T1000 (cell line): Measurements from ENCODE around the gene ROPN1B.

Experiments
- DNase-seq: peaks from one replicate; lab custom pipeline; 2025; ENCODE audit warnings: mixed read lengths; lab: John Stamatoyannopoulos, UW

Gene ROPN1B

GRCh38 chr3:126003447-126004190, 34.6 kb downstream of the ROPN1B start:
- no peak for DNase-seq

DNA sequence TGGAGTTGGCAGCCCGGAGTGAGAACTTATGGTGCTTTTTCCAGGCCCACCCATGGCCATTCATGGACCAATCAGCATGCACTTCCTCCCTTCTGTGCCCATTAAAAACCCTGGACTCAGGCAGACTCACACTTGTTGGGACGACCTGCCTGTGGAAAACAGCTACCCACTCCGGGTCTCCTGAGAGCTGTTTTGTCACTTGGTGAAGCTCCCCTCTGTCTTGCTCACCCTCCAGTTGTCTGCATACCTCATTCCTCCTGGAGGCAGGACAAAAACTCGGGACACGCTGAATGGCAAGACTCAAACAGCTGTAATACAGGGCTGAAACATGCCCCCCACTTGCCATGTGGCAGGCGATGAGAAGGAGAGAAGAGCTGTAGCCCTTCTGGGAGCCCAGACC, 35.2 kb downstream of the ROPN1B start:
- no peak for DNase-seq

DNA sequence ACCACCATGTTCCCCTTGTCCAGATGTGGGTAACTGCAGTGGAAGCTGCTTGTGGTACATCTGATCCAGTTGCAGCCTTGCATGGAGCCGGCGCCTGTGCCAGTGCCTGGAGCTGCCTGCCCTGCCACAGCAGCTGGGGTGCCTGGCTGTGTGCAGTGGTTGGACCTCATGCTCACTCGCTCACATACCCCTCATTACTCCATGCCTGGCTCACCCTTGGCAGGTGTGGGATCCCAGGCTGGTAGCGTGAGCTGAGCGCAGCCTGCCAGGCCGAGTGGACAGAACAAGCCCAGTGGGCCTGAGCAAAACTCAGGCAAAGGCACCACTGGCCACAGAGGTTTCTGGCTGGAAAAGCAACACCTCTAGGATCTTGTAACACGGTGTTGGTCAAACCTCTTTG, 35.7 kb downstream of the ROPN1B start:
- no peak for DNase-seq

- DNase-seq = no peak
Measured at GRCh38 chr3:126005951-126006350, 37.0 kb downstream of the ROPN1B start.

DNA sequence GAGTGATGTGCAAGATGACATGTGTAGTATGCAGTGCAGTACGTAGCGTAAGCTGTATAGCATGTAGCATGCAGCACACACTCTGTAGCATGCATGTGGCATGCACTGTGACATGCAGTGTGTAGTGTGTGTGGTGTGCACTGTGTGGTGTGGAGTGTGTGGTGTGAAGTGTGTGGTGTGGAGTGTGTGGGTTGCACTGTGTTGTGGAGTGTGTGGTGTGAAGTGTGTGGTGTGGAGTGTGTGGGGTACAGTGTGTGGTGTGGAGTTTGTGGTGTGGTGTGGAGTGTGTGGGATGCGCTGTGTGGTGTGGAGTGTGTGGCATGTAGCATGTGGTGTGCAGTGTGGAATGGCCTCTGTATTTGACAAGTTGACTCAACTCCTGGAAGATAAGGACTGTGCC, 39.2 kb downstream of the ROPN1B start:
- DNase-seq = no peak

DNA sequence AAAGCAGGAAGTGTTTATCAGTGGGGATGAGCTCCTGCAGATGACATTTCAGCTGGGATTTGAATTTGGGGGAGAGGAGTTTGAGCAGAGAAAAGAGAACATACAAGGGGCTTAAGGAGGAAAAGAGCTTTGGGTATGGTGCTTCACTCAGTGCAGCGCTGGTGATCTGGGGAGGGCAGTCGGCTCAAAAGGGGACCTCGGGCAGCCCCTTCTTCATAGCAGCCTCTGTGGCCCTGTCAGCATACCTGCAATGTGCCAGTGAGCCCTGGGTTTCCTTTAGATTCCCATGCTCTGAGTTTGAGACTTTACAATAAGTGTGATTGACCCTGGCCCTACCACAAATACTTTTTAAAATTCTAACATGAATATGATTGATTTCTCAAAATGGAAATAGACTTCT, 40.2 kb downstream of the ROPN1B start:
- DNase-seq = no peak

GRCh38 chr3:126013751-126014156, 44.8 kb downstream of the ROPN1B start:
- DNase-seq = no peak

GRCh38 chr3:126014252-126014651, 45.3 kb downstream of the ROPN1B start:
- DNase-seq = no peak

DNA sequence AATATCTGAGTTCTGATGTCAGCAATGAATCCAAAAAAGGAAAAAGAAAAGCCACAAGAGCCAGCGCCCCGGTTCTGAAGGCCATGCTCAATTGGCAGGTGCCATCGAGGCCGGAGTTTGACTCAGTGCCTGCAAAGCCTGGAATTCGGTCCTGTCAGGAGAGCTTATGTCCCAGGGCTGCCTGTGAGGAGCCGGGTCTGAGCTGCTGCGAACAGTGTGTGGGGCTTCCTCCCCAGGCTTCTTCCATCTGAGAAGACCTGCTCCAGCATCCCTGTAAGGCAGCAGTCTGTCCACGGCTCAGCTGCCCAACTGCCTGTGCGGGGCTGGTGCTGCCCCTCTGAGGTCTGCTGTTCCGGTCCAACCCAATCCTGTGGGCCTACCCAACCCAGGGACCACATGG, 46.1 kb downstream of the ROPN1B start:
- no peak for DNase-seq

DNA sequence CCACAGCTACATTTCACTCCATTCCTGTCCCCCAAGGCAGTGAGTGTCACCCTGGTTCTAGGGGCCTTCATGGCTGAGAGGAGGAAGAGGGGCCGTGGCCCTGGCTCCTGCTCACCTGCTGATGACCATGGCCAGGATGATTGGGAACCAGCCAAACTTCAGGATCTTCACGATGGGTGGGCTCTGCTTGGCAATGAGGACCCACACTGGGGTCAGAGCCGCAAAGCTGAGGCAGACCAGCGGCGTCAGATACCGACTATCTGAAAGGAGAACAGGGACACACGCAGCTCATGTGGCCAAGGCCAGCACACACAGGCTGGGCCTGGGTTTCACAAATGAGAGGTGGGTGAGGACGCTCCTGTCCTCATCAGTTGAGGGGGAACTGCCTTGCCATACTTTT, 47.6 kb downstream of the ROPN1B start:
- no peak for DNase-seq

DNA sequence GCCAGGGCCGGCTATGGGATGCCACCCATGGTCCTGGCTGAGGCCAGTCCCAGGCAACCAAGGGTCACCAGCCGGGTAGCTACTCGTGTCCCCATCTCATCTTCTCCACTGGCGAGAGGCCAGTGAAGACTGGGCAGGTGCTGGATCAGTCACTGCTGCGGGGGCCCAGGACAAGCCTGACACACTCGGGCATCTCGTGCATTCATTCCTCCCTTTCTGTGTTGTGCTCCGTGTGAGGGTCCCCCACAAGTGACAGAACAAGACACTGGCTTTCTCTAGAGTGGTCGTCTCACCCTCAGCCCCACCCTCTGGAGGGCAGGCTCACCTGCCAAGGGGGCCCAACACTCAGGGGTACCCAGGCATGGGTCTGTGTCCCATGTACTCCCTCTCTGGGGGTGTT, 48.4 kb downstream of the ROPN1B start:
- no peak for DNase-seq

- no peak for DNase-seq
Measured at GRCh38 chr3:126018545-126018944, 49.6 kb downstream of the ROPN1B start.

DNA sequence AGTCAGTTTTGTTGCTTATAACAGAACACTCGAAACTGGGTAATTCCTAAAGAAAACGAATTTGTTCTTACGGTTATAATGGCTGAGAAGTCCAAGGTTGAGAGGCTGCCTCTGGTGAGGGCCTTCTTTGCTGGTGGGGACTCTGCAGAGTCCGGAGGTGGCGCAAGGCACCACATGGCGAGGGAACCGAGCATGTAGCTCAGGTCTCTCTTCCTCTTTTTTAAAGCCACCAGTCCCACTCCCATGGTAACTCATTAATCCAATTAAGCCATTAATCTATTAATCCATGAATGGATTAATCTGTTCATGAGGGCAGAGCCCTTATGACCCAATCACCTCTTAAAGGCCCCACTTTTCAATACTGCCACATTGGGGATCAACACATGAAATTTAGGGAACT, 50.0 kb downstream of the ROPN1B start:
- DNase-seq = no peak

GRCh38 chr3:126019683-126020082, 50.7 kb downstream of the ROPN1B start:
- no peak for DNase-seq

DNA sequence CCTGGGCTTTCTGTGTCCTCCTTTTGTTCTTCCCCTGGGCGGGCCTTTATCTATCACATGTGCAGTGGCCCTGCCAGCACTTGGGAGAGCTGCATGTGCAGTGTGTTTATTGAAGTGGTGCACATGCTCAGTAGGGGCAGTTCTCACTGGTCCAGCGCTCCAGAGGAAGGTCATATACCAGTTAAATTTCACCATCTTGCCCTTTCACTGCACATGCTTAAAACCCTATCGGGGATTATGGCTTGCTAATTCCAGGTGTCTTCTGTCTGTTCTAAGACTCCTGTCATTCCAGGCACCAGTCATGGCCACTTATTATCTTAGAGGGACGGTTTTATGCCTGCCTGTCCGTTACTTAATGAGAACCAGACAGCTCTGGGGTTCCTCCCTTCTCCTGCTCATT, 52.2 kb downstream of the ROPN1B start:
- no peak for DNase-seq

- DNase-seq = no peak
Measured at GRCh38 chr3:126021702-126022101, 52.7 kb downstream of the ROPN1B start.

DNA sequence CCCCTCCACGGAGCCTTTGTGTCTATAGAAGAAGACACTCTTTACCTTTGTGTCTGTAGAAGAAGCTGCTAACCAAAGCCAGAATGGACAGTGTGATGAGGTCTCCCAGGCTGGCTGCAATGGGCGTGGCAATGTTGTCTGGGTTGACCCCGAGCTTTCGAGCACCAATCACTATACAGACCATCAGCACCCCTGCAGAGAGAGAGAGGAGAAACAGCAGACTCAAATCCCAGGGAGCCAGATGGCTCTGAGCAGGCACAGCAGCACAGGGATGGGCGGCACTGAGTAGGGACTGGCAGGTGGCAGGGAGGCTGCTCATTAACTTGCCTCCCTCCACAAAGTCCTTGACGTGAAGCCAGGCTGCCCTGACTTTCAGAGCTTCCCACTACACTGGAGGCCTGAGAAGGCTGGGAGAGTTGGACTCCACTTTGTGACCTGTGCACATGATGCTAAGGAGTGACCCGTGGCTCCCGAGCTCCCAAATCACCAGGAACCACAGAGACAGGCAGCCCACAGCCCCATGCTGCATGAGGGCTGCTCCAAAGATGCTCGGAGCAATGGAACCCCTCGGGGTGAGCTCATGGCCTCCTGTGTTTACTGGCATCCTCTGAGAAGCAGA, 53.9 kb downstream of the ROPN1B start:
- DNase-seq = no peak

- DNase-seq = no peak
Measured at GRCh38 chr3:126023390-126023789, 54.4 kb downstream of the ROPN1B start.

DNA sequence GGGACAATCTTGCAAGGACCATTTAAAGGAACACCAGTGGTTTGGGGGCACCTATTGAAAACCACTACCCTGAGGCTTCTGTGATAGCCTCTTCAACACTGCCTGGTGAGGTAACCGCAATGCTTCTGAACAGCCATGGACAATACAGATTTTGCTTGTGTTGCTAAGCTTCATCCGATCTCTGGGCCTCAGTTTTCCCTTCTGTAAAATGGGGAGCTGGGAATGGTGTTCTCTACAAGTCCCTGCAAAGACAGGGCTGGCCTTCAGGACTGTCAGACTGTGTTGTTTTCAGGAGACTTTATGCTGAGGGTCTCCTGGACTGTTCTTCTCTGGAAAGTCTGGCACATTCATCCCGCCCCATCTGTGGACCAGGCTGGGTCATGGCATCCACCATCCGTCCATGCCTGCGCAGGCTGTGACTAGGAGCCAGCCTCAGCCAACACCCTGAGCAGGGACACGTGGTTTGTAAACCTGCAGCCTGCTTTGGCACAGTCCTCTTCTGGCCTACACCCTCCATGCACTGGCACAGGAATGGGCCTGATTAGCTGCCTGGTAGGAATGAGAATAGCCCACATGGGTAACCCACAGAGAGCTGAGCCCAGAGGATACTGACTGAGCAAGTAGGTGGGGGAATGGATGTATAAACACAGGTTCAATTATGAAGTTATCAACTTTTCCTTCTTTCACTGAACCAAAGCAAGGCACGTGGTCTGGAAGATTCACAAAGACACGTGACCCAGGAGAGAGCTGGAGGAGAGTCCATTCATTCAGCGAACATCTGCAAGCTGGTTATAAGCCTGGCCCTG, 55.3 kb downstream of the ROPN1B start:
- no peak for DNase-seq

- no peak for DNase-seq
Measured at GRCh38 chr3:126025116-126025729, 56.2 kb downstream of the ROPN1B start.

DNA sequence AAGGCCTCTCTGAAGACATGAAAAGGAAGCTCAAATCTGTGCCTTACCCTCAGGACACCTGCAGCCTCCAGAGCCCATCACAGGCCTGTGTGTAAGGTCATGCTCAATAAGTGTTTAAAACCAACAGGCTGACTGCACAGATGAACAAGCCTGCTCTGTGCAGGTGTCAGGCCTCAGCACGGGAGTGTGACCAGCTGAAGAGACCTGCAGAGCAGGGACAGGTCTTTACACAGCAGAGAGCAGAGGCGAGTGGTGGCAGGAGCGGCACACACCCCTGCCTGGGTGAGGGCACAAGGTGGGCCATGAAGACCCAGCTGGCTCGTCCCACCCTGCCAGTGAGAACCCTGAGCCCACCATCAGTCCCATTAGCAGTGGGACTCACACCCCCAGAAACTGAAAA, 56.9 kb downstream of the ROPN1B start:
- no peak for DNase-seq

DNA sequence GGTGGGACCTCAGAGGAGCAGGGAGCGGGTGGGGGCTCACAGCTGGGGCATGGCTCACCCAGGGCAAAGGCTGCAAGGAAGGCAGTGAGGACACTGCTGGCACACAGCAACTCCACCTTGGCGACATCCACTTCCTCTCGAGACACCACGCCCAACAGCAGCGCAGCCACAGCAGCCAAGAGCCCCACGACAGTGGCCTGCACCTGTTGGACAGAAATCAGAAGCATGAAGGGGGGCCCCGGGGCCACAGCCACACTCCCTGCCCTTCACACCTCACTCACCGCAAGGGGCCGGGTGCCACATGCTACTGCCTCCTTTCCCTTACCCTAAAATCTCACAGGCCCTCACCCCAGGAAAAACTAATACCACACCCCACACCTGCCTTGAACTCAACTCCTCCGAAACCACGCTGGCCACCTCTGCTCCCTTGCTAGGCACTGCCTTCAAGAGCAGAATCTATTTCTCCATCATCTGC, 57.3 kb downstream of the ROPN1B start:
- no peak for DNase-seq

DNA sequence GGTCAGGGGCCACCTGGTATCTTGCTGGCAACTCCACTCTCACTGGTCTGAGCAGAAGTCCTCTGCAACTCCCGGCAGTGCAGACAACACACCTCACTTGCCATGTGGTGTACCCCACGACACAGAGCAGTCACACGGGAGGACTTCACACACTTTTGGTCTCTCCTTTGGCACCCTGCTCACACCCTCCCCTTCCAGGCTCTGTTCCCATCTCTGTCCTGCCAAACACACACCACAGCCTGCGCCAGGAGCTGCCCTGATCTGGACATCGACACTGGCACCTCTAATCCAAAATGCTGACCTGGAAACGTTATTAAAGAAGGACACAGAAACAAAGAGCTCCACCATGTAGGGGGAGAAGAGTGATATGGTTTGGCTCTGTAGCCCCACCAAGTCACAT, 57.8 kb downstream of the ROPN1B start:
- DNase-seq = no peak
